ENCODE measurements around the gene PEX11G.
A peak's percentile ranks its signal among the peaks of the same experiment; 100 is the strongest.

The PEX11G gene

DNA sequence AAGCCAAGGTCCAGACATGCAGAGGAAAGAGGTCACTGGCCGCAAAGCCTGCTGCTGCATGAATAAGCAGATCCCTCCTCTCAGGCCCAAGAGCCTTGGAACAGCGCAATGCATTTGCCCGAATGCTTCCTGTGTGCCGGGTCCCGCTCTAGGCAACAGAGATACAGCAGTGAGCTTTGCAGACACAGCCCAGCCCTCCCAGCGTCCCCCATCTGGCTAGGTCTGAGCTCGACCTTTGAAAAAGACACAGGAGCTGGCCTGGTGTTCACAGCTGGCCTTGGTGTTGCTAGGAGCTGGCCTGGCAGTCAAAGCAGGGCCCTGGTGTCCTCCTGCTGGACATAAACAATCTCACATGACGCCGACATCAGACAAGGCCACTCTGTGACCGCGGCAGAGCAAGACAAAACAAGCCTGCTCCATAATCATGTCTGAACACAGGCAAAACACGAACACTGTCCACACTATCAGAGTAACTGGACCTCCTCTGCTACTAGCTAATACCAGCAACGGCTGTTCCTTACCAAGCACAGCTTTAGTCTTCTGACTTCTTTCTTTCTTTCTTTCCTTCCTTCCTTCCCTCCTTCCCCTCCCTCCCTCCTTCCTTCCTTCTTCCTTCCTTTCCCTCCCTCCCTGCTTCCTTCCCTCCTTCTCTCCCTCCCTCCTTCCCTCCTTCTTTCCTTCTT, 5.7 kb upstream of the PEX11G start:
- no peak for DNase-seq (ENCODE audit: low read depth)

DNA sequence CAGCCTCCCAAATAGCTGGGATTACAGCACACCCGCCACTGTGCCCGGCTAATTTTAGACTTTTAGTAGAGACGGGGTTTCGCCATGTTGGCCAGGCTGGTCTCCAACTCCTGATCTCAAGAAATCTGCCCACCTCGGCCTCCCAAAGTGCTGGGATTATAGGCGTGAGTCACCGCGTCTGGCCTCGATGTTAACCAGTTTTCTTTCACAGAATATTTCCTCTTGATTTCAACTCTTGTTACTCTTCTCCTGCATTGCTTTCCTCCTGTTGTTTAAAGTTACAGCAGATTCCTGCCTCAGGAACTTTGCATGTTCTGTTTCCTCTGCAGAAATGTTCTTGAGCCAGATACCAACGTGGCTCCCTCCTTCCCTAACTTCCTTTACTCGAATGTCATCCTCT, 3.7 kb upstream of the PEX11G start:
- no peak for DNase-seq (ENCODE audit: low read depth)

DNA sequence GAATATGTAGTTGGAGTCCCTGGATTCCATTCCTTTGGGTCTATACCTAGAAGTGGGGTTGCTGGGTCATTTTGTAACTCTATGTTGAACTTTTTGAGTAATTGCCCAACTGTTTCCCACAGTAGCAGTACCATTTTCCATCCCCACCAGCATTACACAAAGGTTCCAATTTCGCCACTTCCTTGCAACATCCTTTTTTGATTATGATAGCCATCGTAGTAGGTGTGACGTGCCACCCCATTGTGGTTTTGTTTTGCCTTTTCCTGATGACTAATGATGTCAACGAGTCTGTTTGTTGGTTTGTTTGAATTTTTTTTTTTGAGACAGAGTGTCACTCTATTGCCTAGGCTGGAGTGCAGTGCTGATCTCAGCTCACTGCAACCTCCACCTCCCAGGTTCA, 3.3 kb upstream of the PEX11G start:
- peak; percentile 30 for DNase-seq (ENCODE audit: low read depth)

DNA sequence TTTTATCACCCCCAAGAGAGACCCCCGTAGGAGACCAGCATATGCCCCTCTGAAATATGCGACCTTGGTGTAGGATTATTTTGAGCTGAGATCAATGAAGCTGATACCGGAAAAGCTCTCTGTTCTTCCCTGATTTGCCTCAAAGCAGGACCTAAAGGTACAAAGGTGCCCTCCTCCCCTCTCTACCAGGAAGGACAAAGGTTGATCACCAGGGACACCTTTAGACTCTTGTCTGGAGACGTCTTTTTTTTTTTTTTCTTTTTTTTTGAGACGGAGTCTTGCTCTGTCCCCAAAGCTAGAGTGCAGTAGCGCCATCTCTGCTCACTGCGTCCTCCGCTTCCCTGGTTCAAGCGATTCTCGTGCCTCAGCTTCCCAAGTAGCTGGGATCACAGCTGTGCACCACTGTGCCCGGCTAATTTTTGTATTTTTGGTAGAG, 792 bp upstream of the PEX11G start:
- DNase-seq (ENCODE audit: low read depth), result no peak

DNA sequence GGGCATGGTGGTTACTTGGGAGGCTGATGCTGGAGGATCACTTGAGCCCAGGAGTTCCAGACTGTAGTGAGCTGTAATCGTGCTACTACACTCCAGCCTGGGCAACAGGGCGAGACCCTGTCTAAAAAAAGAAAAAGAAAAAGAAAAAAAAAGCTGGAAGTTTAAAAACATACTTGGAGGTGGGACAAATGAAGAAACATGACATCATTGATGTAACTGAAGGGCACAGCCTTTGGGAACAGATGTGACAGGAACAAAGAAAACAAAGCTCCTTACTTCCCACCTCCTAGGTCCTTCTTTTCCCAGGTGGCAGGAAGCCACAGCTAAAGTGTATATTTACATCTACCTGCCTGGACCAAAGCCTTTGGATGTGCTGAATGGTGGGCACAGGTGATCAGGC, 1.9 kb downstream of the PEX11G start:
- DNase-seq (ENCODE audit: low read depth), result no peak

DNA sequence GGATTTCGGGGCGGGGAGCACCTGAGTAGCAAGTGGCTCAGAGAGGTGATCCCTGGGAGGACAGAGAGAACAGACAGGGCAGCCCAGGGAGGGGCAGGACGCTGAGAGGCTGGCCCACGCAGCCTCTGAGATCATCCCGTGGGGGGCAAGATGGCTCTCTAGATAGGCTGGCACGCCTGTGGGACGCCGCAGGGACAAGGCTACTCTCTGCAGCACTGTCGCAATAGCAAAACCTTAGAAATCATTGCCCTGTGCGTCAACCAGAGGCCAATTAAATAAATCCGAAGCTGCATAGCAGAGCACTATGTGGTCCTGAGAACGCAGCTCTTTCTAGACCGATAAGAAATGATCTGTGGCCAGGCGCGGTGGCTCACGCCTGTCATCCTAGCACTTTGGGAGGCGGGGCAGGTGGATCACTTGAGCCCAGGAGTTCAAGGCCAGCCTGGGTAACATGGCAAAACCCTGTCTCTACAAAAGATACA, 5.1 kb downstream of the PEX11G start:
- DNase-seq (ENCODE audit: low read depth), result no peak

DNA sequence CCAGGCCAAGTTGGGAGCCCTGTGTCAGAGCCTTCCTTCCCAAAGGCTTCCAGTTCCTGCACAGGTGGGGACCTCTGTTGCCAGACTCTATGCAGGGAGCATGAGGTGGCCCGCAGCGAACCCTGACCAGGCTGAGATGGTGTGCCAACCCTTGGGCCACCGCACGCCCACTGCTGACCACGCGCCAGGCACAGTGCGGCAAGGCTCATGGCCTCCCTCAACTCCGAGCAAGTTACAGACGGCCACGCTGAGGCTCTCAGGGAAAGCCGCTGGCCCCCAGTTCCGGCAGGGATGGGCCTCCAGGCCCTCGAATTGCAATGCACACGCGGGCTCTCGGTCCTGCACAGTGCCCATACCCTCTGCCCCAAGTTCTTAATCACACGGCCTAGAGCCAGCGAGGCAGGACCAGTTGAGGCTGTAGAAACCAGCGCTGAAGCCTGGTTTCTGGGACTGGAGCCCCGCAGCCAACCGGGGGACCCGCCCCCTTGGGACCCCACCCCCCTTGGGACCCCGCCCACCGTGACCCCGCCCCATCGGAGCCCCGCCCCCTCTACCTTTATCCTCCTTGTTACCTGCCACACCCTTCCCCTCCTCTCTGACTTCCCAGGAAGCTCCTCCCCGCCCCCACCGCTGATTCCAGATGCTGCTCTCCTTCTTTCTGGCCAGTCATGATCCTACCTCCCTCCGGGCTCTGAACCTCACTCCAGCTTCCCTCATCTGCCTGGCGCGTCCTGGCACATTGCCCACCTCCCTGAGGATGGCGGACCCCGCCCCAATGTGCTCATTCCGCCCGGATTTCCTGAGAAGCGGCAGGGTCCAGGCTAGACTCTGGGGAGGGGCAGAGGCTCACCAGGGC, 6.0 kb downstream of the PEX11G start:
- DNase-seq (ENCODE audit: low read depth), result no peak

DNA sequence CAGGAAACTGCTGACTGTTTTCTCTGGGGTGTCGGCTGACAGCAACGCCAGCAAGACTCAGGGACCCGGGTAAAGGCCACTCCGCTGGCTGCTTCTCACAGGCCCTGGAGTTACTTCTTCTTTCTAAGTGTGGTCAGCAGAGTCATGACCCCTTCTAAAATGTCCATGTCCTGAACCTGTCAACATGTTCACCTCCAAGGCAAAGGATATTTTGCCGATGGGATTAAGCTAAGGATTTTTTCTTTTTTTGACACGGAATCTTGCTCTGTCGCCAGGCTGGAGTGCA, 7.9 kb downstream of the PEX11G start:
- DNase-seq (ENCODE audit: low read depth), result no peak

DNA sequence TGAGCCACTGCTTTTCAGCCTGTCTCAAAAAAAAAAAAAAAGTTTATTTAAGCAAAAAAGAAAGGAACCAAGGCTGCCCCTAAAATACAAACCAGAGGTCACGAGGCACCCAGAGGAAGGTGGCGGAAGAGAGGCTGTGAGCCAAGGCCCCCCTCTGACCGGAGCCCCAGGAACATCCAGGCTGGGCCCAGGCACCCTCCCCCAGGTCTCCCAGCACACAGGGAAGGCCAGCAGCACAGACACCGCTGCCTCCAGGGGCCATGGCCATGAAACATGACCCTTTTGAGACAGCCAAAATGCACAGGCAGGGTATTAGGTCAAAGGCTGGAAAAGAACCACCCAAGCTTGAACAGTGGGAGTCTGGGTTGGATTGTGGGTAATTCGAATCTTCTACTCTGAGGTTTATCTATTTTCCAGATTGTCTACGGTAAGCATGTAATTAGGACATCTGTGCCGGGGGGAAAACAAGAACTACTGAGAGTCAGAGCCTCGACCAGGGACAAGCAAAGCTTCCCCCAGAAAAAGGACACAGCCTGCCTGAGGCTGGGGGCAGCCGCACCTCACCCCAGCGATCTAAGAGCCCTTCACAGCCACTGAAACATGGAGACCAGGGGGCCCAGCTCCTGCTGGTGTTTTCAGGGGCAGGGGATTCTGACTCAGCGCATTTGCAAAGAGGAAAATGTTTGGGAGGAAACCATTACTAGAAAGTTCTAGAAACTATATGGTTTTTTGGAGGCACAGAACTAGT, 8.4 kb downstream of the PEX11G start:
- no peak for DNase-seq (ENCODE audit: low read depth)

DNA sequence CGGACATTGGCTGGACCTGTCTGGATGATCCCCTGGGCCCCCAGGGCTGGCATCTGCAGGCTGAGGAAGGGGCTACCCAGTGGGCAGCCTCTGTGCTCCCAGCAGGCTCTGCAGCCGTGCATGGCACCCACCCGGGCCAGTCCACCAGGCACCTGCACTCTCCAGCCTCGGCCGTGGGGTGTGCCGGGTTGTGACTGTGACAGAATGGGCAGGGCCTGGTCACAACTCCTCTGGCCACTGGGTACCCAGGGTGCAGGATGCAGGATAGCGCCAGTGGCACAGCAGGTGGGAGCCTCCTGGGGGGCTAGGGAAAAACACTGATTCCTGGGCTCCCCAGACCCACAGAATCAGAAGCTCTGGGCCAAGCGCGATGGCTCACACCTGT, 10.0 kb downstream of the PEX11G start:
- DNase-seq (ENCODE audit: low read depth), result no peak

DNA sequence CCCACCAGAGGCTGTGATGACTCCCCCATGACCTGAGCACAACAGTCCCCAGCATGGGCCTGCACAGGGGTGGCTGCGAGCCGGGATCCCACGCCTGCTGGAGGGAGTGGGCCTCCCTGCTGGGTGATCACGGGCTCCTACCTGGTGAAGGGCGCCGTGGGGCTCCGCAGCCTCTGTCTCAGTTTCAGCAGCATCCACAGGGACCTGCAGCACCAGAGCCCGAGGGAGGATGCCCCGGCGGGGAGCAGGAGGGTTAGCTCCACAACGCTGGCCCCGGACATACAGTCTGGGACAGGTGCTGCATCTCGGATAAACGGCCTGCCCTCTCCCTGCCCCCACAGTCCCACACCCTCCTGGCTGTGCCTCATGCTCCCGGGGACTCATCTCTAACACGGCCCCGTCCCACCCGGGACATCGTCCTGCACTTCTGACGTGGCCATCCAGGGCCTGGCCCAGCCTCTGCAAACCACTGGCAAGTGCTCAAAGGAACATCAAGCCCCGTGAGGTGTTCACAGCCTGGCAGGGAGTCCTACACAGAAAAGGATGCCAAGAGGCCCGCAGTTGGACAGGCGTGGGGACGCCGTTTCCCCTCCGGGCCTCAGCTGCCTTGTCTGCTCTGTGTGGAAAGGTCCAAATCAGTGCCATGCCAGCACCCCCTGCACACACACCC, 10.5 kb downstream of the PEX11G start:
- no peak for DNase-seq (ENCODE audit: low read depth)

DNA sequence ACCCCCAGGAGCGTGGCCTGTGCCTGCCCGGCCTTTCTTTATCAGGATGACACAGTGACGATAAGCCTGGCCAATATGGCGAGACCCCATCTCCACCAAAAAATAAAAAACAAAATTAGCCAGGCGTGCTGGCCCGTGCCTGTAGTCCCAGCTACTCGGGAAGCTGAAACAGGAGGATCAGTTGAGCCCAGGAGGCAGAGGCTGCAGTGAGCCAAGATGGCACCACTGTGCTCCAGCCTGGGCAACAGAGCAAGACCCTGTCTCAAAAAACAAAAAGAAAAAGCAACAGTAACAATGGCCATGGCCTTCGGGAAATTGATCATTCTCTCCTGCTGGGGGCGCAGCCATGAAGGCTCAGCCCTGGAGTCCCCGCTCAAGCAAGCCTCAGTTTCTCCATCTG, 11.1 kb downstream of the PEX11G start:
- DNase-seq (ENCODE audit: low read depth), result no peak

DNA sequence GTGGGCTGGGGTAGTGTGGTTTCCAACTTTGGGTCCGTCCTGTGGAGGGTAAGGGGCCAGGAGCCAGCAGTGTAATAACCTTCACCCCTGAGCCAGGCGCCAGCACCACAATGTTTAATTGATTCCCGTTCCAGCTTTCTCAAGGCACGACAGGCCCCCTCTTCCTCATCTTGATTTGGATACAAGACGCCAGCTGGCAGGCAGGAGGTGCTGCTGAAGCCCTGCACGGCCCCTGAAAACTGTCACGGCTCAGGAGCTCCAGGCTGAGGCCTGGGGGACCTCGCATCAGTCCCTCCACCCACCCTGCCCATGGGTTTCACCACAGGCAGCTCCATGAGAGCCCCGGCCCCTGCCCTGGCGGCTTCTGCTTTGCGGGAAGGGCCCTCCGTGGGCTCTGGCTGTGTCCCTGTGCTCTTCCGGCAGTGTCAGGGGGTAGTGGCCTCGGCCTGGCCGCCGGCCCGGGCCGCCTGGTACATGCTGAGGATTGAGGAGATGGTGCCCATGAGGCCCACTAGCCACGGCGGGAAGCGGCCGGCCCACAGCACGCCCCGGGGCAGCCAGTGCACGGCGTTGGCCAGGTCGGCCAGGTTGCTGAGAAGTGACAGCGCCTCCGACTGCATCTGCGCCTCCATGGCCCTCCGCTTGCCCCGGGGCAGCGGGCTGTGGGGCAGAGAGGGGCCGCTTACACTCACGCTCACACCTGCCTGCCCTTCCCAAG, 11.9 kb downstream of the PEX11G start:
- DNase-seq (ENCODE audit: low read depth), result no peak

DNA sequence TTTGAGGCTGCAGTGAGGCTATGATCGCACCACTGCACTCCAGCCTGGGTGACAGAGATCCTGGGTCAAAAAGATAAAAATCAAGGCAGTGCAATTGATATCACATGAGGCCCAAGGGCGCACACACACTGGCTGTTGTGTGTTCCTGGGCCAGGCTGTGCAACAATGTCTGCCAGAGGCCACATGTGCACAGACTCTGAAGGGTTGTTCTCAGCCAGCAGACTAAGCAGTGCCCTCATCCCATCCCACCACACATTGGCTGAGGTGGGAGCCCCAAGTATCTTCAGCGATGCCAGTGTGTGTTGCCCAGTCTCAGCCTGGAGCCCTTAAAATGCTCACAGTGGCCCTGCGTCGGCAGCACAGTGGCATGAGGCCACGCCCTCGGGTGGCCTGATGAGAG, 12.6 kb downstream of the PEX11G start:
- DNase-seq (ENCODE audit: low read depth), result no peak

DNA sequence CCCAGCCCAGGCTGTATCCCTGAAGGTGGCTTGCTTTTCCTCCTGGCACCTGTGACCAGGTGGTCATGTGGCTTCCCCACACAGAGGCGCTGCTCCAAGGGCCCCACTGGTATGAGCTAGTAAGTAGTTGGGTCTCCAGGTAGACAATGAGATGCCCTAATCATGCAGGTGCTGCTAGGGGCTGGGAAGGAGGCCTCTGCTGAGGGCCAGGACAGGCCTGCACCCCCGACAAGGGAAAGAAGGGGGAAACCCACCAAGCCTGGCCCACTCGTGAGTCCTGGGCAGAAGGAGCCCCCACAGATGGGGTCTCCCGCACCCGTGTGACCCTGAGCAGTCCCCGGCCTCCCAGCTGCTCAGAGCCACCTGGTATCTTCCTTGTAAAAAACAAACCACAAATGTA, 13.2 kb downstream of the PEX11G start:
- DNase-seq (ENCODE audit: low read depth), result no peak

DNA sequence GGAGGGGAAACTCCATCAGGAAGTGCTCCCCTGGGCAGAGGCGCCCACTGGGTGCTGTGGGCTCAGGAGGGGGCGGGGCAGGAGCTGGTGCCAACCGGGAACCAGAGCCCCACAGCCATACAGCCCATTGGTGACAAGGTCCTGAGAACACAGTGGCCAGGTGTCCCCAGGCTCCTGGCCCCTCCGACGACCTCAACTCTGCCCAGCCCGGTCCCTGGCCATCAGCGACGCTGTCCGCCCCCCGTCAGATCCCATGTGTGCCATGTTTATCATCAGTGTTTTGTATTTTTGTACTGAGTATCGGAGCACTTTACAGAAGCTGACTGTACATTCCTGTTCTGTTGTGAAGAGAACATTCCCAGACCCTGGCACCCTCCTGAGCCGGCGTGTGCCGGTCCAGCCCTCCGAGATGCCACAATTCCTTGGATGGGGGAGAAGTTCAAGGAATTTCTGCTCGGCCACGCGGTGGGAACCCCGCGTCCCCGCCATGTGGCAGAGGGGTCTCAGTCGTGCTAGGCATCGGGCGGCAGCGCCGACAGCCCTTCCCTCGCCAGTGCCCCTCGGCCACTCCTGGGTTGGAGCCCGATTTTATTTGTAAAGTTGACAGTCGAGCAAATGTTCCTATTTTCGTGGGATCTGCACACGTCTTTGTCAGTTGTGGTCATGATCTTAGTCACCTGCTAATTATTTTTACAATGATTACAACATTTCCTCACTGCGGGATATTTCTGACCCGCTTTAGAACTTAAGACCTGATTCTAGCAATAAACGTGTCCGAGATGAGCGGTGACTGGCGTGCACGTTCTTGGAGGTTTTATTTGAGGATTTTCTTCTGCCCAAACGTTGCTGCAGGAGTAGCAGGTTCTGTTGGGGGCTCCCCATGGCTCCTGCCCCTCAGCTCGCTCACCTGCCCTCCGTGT, 16.9 kb downstream of the PEX11G start:
- no peak for DNase-seq (ENCODE audit: low read depth)

DNA sequence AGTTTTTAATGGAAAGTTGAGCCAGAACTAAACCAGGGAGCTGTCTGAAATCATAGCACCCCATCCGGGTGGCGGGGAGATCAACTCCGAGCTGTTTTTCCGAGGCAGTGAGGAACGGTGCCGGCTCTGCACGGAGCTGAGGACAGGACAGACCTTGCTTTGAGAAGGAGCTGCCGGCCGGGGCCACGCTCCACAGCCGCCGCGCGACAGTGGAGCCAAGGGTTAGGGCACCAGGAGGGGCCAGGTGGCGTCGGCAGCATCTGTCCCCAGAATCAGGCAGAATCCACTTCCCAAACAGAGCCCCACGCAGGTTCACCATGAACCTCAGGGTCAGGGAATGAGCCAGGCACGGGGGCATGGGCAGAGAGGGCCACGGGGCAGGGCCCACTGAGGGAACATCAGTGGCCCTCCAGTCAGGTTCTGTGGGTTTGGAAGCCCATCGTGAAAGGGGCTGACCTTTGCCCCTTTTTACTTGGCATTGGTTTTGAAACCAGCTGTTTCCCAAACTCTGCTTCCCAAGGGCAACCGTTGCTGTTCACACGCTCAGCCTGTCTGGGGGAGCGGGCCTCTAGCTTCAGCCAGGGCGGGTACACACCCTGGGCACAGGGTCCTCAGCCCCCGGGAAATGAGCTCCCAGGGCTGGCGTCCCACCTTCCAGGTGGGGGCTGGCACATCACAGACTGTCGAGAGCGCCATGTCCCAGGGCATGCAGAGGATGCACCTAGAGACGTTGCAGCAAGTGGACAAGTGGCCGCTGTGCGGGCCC, 18.1 kb downstream of the PEX11G start:
- DNase-seq (ENCODE audit: low read depth), result no peak

DNA sequence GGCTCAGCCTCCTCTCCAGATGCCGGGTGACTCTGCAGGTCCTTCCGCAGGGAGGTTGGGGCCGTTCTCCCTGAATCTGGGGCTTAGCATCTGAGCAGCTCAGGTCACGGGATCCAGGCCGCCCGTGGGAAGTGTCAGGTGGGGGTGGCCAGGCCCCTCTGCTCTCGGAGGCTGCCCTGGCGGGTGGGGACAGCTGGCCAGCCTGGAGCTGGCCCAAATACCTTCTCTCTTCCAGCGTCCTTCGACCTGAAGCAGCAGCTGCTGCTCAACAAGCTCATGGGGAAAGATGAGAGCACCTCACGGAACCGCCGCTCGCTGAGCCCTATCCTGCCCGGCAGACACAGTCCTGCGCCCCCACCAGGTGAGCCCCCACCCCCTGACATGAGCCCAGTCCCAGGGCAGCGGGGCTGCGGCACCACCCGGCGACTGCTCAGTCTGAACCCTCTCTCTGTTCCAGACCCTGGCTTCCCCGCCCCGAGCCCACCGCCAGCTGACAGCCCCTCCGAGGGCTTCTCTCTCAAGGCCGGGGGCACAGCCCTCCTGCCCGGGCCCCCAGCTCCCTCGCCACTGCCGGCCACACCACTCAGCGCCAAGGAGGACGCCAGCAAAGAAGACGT, 19.1 kb downstream of the PEX11G start:
- DNase-seq (ENCODE audit: low read depth), result no peak

DNA sequence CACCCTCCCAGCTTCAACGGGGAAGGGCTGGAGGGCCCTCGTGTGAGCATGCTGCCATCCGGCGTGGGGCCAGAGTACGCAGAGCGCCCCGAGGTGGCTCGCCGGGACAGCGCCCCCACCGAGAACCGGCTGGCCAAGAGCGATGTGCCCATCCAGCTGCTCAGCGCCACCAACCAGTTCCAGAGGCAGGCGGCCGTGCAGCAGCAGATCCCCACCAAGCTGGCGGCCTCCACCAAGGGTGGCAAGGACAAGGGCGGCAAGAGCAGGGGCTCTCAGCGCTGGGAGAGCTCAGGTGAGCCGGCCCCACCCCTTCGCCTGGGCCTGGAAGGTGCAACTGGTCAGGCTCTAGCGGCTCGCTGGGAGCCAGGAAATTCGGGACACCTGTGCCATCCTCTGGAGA, 20.0 kb downstream of the PEX11G start:
- no peak for DNase-seq (ENCODE audit: low read depth)
